SJCRH30 (cell line): Measurements from ENCODE around the gene EME2. TPM values are rescaled to one million over a fixed set of nuclear protein-coding genes. Genes with fewer than 3 reads are reported as not detected.

Experiments used
- total RNA-seq: library from RNA; depleted of rRNA; stranded (reverse); fragments of >200 nt; shearing (Covaris generic); gene quantifications from 2 replicates; pipeline ENCODE4 v1.2.3, GENCODE V29; 2014; rRNA removed

The EME2 gene
- total RNA-seq, 1 experiment from 2014 or later, result 5.2 TPM

Other genes starting within 250 kb of the EME2 start
- gene TMEM204, start 239.1 kb upstream of the EME2 start, total RNA-seq, result 1.1 and 1.2 TPM in 2 replicates
- gene IFT140, start 160.7 kb upstream of the EME2 start, total RNA-seq, result 4.4 and 6.5 TPM in 2 replicates
- gene CRAMP1, start 160.4 kb upstream of the EME2 start, total RNA-seq, result 9.5 and 12.6 TPM in 2 replicates
- 83.4 and 87.4 TPM in 2 replicates for gene JPT2, start 94.5 kb upstream of the EME2 start, total RNA-seq
- 24.7 and 34.7 TPM in 2 replicates for gene MAPK8IP3, start 66.6 kb upstream of the EME2 start, total RNA-seq
- gene NME3, start 1.3 kb upstream of the EME2 start, total RNA-seq, result 1.2 and 1.6 TPM in 2 replicates
- gene MRPS34, start 324 bp downstream of the EME2 start, total RNA-seq, result 55.3 and 60.7 TPM in 2 replicates
- gene SPSB3, start 9.8 kb downstream of the EME2 start, total RNA-seq, result 9.6 and 12.4 TPM in 2 replicates
- gene NUBP2, start 10.2 kb downstream of the EME2 start, total RNA-seq, result 45.0 and 55.3 TPM in 2 replicates
- gene IGFALS, start 20.9 kb downstream of the EME2 start, total RNA-seq, result not detected in 2 replicates
- gene HAGH, start 54.0 kb downstream of the EME2 start, total RNA-seq, result 14.6 and 15.0 TPM in 2 replicates
- gene FAHD1, start 54.4 kb downstream of the EME2 start, total RNA-seq, result 16.2 and 19.5 TPM in 2 replicates
- gene MEIOB, start 99.4 kb downstream of the EME2 start, total RNA-seq, result not detected in 2 replicates
- gene HS3ST6, start 145.6 kb downstream of the EME2 start, total RNA-seq, result not detected in 2 replicates
- gene MSRB1, start 170.4 kb downstream of the EME2 start, total RNA-seq, result 16.0 and 18.7 TPM in 2 replicates
- gene RPL3L, start 181.9 kb downstream of the EME2 start, total RNA-seq, result 0.32 and 0.56 TPM in 2 replicates
- gene NDUFB10, start 186.7 kb downstream of the EME2 start, total RNA-seq, result 157 and 169 TPM in 2 replicates
- 4,297 and 4,417 TPM in 2 replicates for gene RPS2, start 192.0 kb downstream of the EME2 start, total RNA-seq
- gene RNF151, start 194.0 kb downstream of the EME2 start, total RNA-seq, result not detected in 2 replicates
- 30.6 and 31.8 TPM in 2 replicates for gene TBL3, start 199.2 kb downstream of the EME2 start, total RNA-seq
- 0.43 TPM in 1 of 2 replicates, not detected in the other for gene NOXO1, start 208.7 kb downstream of the EME2 start, total RNA-seq
- 20.6 and 32.2 TPM in 2 replicates for gene GFER, start 211.4 kb downstream of the EME2 start, total RNA-seq
- 0.73 and 0.81 TPM in 2 replicates for gene SYNGR3, start 217.2 kb downstream of the EME2 start, total RNA-seq
- 22.9 and 25.6 TPM in 2 replicates for gene ZNF598, start 237.0 kb downstream of the EME2 start, total RNA-seq
- gene NPW, start 247.0 kb downstream of the EME2 start, total RNA-seq, result 1.6 TPM in 2 replicates